Small intestine (tissue), 7 donors: ENCODE data around the gene SRSF7. TPM values are rescaled to one million over a fixed set of nuclear protein-coding genes. Genes with fewer than 3 reads are reported as not detected.

Experiments
- DNase-seq, 2 donors: peaks; one replicate each; pipeline versions ENCODE4 v3.0.0 to v3.0.0-alpha.2; 2013
- FAIRE-seq: peaks from 2 replicates; lab custom pipeline; 2012; peaks lifted over from hg19 to GRCh38; lab: Jason Lieb, UNC
- H3K27ac ChIP-seq, 3 donors: one replicate each; pipeline ENCODE4 v1.5.1; 2013; ENCODE audit warnings: low read length in 2 of 3, mild to moderate bottlenecking in 2 of 3, control low read depth in 1 of 3, inconsistent platforms in 1 of 3, low read depth in 1 of 3, moderate library complexity in 1 of 3
- H3K27me3 ChIP-seq, 3 donors: one replicate each; pipeline ENCODE4 v1.6.1; 2013; ENCODE audit warnings: low read length in 3 of 3, inconsistent platforms in 1 of 3; ENCODE audit not compliant: control insufficient read depth in 3 of 3, insufficient read depth in 3 of 3
- H3K36me3 ChIP-seq, 3 donors: one replicate each; pipeline ENCODE4 v1.6.1; 2013; ENCODE audit warnings: low read length in 3 of 3, inconsistent platforms in 1 of 3, low read depth in 1 of 3, mild to moderate bottlenecking in 1 of 3, moderate library complexity in 1 of 3; ENCODE audit not compliant: control insufficient read depth in 3 of 3, insufficient read depth in 2 of 3
- H3K4me1 ChIP-seq, 3 donors: one replicate each; pipeline ENCODE4 v1.6.1; 2013; ENCODE audit warnings: low read length in 2 of 3, inconsistent platforms in 1 of 3, low read depth in 1 of 3, mild to moderate bottlenecking in 1 of 3, moderate library complexity in 1 of 3; ENCODE audit not compliant: control insufficient read depth in 3 of 3, insufficient read depth in 2 of 3
- H3K4me3 ChIP-seq, 3 donors: one replicate each; pipeline ENCODE4 v1.5.1; 2013; ENCODE audit warnings: low read length in 3 of 3, control low read depth in 1 of 3, inconsistent platforms in 1 of 3, low read depth in 1 of 3, mild to moderate bottlenecking in 1 of 3, moderate library complexity in 1 of 3
- H3K9me3 ChIP-seq, 2 donors: one replicate each; pipeline ENCODE4 v1.6.1; 2013; ENCODE audit warnings: low read depth in 1 of 2, low read length in 1 of 2; ENCODE audit not compliant: control insufficient read depth in 2 of 2, insufficient read depth in 1 of 2
- WGBS, 3 donors: extraction: QIAGEN DNeasy Blood & Tissue Kit; methylation state at CpG; one replicate each; pipeline ENCODE4 v1.1.7; 2013; 5-methylcytosine and 5-hydroxymethylcytosine counted together
- polyA plus RNA-seq, 4 donors: library from polyadenylated mRNA; stranded (reverse) in 3 of 4; unstranded in 1 of 4; fragments of 200-250 nt in 3 of 4; fragments of 120-200 nt in 1 of 4; gene quantifications; one replicate each; pipeline versions ENCODE4 v1.2.1 to v1.2.3, GENCODE V29; 2013
- donor health status: healthy with polysubstance abuse.
- donor health status: control.
- donor health status: control.
- donor health status: Bipolar disorder and iron deficiency.
- donor health status: healthy.

SRSF7 gene
- polyA plus RNA-seq, 4 donors, result 78.6 to 205 (median 194) TPM

- WGBS, 3 donors, result 78 to 85% (median 80%) methylated on average over 9 of the region's 9 CpGs
- FAIRE-seq, result no peak
- no peak overlapping the region for H3K4me3 ChIP-seq
- no peaks in the 10 kb centered on the region for H3K27me3 ChIP-seq
- no peak overlapping the region for H3K27ac ChIP-seq
- DNase-seq, result no peak
- no peaks in the 10 kb centered on the region for H3K9me3 ChIP-seq
- peaks cover 5 to 11% (median 10%) of the 10 kb centered on the region in 3 donors for H3K4me1 ChIP-seq
- H3K36me3 ChIP-seq, result peaks cover 23 to 33% (median 33%) of the 10 kb centered on the region in 3 donors
Observed at GRCh38 chr2:38745267-38745666, 5.9 kb downstream of the SRSF7 start.

- Histone ChIP-seq H3K4me3 (no peak overlapping the region), H3K4me1 (peaks cover 5 to 11% (median 10%) of the 10 kb centered on the region in 3 donors), H3K9me3 (no peaks in the 10 kb centered on the region), H3K36me3 (peaks cover 23 to 31% (median 30%) of the 10 kb centered on the region in 3 donors), H3K27me3 (no peaks in the 10 kb centered on the region), H3K27ac (no peak overlapping the region)
- 14 to 35% (median 19%) methylated on average over 2 of the region's 2 CpGs for WGBS, 3 donors
- DNase-seq, result no peak
- no peak for FAIRE-seq
Observed at GRCh38 chr2:38744399-38744780, 6.8 kb downstream of the SRSF7 start.

- peaks cover 5 to 8% (median 7%) of the 10 kb centered on the region in 3 donors for H3K4me1 ChIP-seq
- no peaks in the 10 kb centered on the region for H3K27me3 ChIP-seq
- peaks cover 19 to 29% (median 27%) of the 10 kb centered on the region in 3 donors for H3K36me3 ChIP-seq
- 83 to 91% (median 91%) methylated on average over 3 of the region's 3 CpGs for WGBS, 3 donors
- no peak overlapping the region for H3K4me3 ChIP-seq
- no peak for DNase-seq
- FAIRE-seq, result no peak
- H3K27ac ChIP-seq, result no peak overlapping the region
- no peaks in the 10 kb centered on the region for H3K9me3 ChIP-seq
Observed at GRCh38 chr2:38743672-38744398, 7.3 kb downstream of the SRSF7 start.

- peaks cover 0 to 5% (median under 1%) of the 10 kb centered on the region in 3 donors for H3K4me1 ChIP-seq
- DNase-seq (no peak), FAIRE-seq (no peak)
- peaks cover 13 to 27% (median 22%) of the 10 kb centered on the region in 3 donors for H3K36me3 ChIP-seq
- WGBS, 3 donors, result 73 to 82% (median 75%) methylated on average over 10 of the region's 10 CpGs
- no peak overlapping the region for H3K27ac ChIP-seq
- no peaks in the 10 kb centered on the region for H3K27me3 ChIP-seq
- H3K9me3 ChIP-seq, result no peaks in the 10 kb centered on the region
- no peak overlapping the region for H3K4me3 ChIP-seq
Observed at GRCh38 chr2:38742797-38743559, 8.2 kb downstream of the SRSF7 start.

GRCh38 chr2:38740851-38741731 is 10.1 kb downstream of the SRSF7 start:
- Histone ChIP-seq H3K9me3 (no peaks in the 10 kb centered on the region), H3K27ac (peak overlapping the region in 2 of 3 donors; percentile 7 to 17), H3K4me3 (no peak overlapping the region), H3K36me3 (peaks cover 5 to 29% (median 16%) of the 10 kb centered on the region in 3 donors), H3K4me1 (peaks cover 2 to 3% (median 3%) of the 10 kb centered on the region in 3 donors), H3K27me3 (no peaks in the 10 kb centered on the region)
- FAIRE-seq (no peak), DNase-seq (peak; percentile 56 to 62)
- 41 to 60% (median 46%) methylated on average over 11 of the region's 11 CpGs for WGBS, 3 donors

GRCh38 chr2:38739524-38739923 is 11.6 kb downstream of the SRSF7 start:
- FAIRE-seq, result no peak
- 97 to 100% (median 98%) methylated on average over 2 of the region's 2 CpGs for WGBS, 3 donors
- Histone ChIP-seq H3K36me3 (peaks cover 0 to 25% (median 9%) of the 10 kb centered on the region in 3 donors), H3K4me3 (no peak overlapping the region), H3K27ac (no peak overlapping the region), H3K4me1 (peaks cover 3 to 10% (median 5%) of the 10 kb centered on the region in 3 donors), H3K9me3 (no peaks in the 10 kb centered on the region), H3K27me3 (no peaks in the 10 kb centered on the region)
- no peak for DNase-seq

GRCh38 chr2:38737925-38738324 is 13.2 kb downstream of the SRSF7 start:
- H3K36me3 ChIP-seq, result peaks cover 0 to 40% (median 0%) of the 10 kb centered on the region in 3 donors
- peak overlapping the region in 1 of 3 donors; percentile 83 for H3K27ac ChIP-seq
- 84 to 93% (median 88%) methylated on average over 3 of the region's 3 CpGs for WGBS, 3 donors
- no peak overlapping the region for H3K4me3 ChIP-seq
- DNase-seq, result no peak
- no peaks in the 10 kb centered on the region for H3K9me3 ChIP-seq
- no peaks in the 10 kb centered on the region for H3K27me3 ChIP-seq
- no peak for FAIRE-seq
- H3K4me1 ChIP-seq, result peaks cover 0 to 10% (median 5%) of the 10 kb centered on the region in 3 donors
